Measurements from ENCODE around the gene ATR.
"Not testable (repeated sequence)": the region's sequence is repeated elsewhere in the genome, so short reads cannot be mapped to it uniquely, and the experiment has no call there.

Gene ATR

DNA sequence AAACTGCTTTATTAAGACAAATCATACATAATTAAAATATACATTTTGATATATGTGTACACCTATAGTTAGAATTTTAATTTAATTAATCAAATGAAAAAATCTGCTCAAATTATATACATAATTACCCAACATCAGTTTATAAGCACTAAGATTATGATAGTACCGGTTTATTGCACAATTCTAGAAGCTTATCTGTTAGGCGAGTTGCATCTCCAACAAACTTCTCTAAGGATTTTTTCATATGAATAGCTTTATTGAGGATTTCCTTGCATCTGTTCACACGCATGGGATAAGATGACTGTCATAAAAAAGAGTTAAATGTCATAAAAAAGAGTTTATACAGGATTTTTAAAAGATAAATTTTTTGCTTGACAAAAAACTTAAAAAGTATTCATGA lies 110.8 kb downstream of the ATR start:
- no peak for DNase-seq
- Mint-ChIP-seq H3K36me3 (ENCODE audit: low read depth) (peaks cover 63% of the 10 kb centered on the region), H3K27me3 (no peaks in the 10 kb centered on the region), H3K27ac (no peak overlapping the region), H3K9me3 (no peaks in the 10 kb centered on the region), H3K4me3 (no peak overlapping the region), H3K4me1 (ENCODE audit: low read depth) (no peaks in the 10 kb centered on the region)

DNA sequence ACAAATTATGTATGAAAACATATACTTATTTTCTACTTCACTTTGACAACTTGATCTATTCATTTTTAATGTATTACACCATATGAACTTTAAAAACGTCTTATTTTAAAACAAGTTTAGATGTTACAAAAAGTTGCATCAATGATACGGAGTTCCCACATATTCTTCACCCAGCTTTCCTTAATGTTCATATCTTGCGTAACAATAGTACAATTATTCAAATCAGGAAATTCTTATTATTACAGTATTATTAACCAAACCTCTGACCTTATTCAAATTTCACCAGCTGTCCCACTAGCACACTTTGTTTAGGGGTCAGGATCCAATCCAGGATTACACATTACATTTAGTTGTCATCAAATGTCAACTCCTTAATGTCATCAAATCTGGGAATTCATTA lies 117.8 kb downstream of the ATR start:
- Mint-ChIP-seq H3K27ac (no peak overlapping the region), H3K27me3 (no peaks in the 10 kb centered on the region), H3K9me3 (no peaks in the 10 kb centered on the region), H3K4me1 (ENCODE audit: low read depth) (no peaks in the 10 kb centered on the region), H3K4me3 (no peak overlapping the region), H3K36me3 (ENCODE audit: low read depth) (peaks cover 79% of the 10 kb centered on the region)
- DNase-seq: no peak

DNA sequence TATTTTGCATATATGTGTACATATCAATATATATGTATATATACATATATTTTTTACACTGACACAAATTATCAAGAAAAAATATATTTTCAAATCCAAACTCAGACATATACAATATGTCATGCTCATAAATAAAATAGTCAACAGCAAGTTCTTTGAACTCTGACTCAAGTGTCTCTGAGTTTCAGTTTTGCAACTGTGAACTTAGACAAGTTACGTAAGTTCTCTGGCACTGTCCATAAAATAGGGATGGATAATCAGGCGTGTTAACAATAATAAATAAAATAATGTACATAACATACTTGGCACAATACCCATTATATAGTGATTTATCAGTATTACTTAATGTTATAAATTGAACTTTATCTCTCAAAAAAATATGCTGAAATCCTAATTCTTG lies 118.6 kb downstream of the ATR start:
- H3K4me3 Mint-ChIP-seq: no peak overlapping the region
- H3K36me3 Mint-ChIP-seq (ENCODE audit: low read depth): peaks cover 78% of the 10 kb centered on the region
- H3K27me3 Mint-ChIP-seq: no peaks in the 10 kb centered on the region
- no peak overlapping the region for H3K27ac Mint-ChIP-seq
- DNase-seq: no peak
- H3K4me1 Mint-ChIP-seq (ENCODE audit: low read depth): no peaks in the 10 kb centered on the region
- no peaks in the 10 kb centered on the region for H3K9me3 Mint-ChIP-seq

DNA sequence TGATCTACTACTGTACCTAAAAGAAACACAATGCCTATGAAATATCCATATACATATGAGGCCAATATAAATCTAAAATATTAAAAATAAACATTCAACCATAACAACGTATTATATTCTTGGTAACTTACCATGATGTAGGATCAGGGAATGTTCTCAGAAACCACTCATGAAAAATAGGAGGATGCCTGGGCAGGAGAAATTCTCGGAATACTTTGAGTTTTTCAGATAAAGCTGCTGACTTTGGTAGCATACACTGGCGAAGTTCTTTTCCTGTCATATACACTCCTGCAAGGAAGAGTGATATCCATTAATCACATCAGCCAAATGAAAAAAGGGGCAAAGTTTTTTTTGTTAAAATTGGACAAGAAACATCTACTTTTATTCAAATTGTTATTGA lies 119.4 kb downstream of the ATR start:
- DNase-seq: no peak
- H3K9me3 Mint-ChIP-seq: no peaks in the 10 kb centered on the region
- H3K27me3 Mint-ChIP-seq: no peaks in the 10 kb centered on the region
- no peak overlapping the region for H3K4me3 Mint-ChIP-seq
- H3K4me1 Mint-ChIP-seq (ENCODE audit: low read depth): no peaks in the 10 kb centered on the region
- no peak overlapping the region for H3K27ac Mint-ChIP-seq
- peaks cover 77% of the 10 kb centered on the region for H3K36me3 Mint-ChIP-seq (ENCODE audit: low read depth)

DNA sequence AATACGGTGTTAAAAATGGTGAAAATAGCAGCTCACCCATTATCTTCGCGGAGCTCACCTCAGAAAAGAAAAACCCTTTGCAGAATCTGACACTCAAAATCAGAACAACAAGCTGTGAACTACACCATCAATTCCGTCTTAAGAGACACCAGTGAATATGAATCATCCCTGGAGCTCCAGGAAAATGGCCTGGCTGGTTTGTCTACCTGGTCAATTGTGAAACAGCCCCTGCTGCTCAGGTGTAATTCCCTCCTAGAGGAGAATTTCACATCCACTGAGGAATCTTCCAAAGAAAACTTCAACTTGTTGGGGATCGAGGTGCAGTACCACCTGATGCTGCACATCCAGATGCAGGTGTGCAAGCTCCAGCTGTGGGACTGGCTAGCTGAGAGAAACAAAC lies 127.7 kb downstream of the ATR start:
- no peak overlapping the region for H3K4me3 Mint-ChIP-seq
- no peak for DNase-seq
- H3K9me3 Mint-ChIP-seq: no peaks in the 10 kb centered on the region
- no peaks in the 10 kb centered on the region for H3K27me3 Mint-ChIP-seq
- peaks cover 87% of the 10 kb centered on the region for H3K36me3 Mint-ChIP-seq (ENCODE audit: low read depth)
- H3K4me1 Mint-ChIP-seq (ENCODE audit: low read depth): peaks cover 14% of the 10 kb centered on the region
- no peak overlapping the region for H3K27ac Mint-ChIP-seq

DNA sequence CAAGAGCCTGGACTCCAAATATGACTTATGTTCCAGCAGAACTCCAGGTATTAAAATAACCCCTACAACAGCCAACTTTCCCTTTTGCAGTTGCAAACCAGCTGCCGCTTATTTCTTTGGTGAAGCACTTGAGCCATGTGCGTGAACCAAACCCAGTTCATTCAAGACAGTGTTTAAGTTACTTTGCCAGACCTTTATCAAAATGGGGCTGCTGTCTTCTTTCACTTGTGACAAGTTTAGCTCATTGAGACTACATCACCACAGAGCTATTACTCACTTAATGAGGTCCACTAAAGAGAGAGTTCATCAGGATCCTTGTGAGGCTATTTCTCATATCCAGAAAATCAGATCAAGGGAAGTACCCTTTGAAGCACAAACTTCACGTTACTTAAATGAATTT lies 128.3 kb downstream of the ATR start:
- H3K36me3 Mint-ChIP-seq (ENCODE audit: low read depth): peaks cover 83% of the 10 kb centered on the region

DNA sequence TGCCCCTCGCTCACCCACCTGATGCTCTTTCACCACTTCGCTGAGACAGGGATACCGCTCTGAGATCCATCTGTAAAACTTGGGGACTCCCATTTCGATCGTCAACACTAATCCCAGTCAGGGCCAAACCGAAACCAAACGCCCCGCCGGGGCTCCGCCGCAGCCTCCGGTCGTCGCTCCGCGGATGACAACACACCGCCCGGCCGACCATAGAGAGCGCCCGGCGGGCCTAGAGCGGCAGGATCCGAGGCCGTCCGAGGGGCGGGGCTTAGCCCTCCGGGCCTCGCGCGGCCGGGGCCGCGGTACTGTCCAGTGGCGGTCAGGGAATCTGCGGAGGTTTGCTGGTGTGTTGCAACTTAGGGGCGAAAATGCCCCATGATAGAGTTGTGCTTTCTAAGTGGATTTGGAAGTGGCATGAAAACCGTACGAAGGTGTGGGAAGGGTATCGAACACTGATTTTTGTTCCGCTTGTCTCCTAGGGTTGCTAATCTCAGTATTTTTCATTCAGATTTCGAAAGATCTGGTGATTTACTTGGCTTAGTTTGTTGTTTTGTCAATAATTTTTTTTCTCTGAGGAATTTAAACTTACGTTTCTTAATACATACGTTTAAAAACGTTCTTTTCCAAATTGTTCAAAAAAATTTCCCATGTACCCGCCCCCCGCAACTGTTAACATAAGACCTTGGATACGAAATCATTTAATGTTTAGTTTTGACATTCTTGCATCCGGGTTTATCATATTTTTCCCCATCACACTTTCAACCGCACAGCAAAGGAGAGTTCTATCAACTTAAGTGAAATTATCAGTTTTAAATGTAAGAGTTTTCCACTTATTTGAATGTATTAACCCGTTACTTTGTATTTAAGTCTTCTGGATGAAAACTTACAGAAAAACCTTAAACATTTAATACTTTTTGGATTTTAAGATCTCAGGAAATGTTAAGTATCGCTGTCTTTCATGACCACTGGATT lies 130.4 kb downstream of the ATR start, which contains the start of gene XRN1:
Gene XRN1 (minus strand): TSS at position 186 of the 972 bp plus-strand sequence. CDS start 93 bp downstream, at position 93.
- Mint-ChIP-seq H3K4me3 (peak within 1 kb of the TSS; percentile 100), H3K27ac (peak within 1 kb of the TSS; percentile 100), H3K27me3 (no peaks in the 10 kb centered on the region), H3K9me3 (no peaks in the 10 kb centered on the region), H3K4me1 (ENCODE audit: low read depth) (peaks cover 40% of the 10 kb centered on the region), H3K36me3 (ENCODE audit: low read depth) (peaks cover 77% of the 10 kb centered on the region)
- peak; percentile 97 for DNase-seq

More for the DNA sequence above, 128.3 kb downstream of the ATR start:
- H3K4me3 Mint-ChIP-seq: no peak overlapping the region
- no peaks in the 10 kb centered on the region for H3K27me3 Mint-ChIP-seq
- no peaks in the 10 kb centered on the region for H3K9me3 Mint-ChIP-seq
- DNase-seq: no peak
- peak overlapping the region; percentile 11 for H3K27ac Mint-ChIP-seq
- peaks cover 21% of the 10 kb centered on the region for H3K4me1 Mint-ChIP-seq (ENCODE audit: low read depth)

DNA sequence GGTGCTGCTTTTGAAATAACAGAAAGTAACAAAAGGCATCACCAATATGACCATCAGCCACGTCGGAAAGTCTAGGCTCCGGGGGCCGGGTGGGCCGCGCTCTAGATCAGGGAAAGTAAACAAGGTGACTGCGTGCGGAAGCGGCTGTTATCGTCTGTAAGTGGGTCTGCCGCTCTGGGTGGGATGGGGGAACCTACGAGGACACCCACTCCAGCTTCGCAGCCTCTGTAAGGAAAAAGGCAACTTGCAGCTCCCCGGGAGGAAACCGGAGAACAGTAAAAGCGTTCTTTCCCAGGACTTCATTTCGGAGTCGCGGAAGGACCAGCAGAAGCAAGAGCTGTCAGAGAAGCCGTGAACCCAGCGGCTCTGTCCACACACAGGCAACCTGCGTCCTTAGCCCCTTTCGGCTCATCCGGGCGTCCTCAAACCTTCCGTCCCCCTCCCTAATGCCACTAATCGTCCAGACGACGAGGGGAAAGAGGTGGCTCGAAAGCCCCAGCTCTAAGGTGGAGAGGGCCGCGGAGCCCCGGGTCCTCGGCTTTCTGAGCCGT lies 131.2 kb downstream of the ATR start:
- no peak for DNase-seq
- peaks cover 44% of the 10 kb centered on the region for H3K4me1 Mint-ChIP-seq (ENCODE audit: low read depth)
- H3K36me3 Mint-ChIP-seq (ENCODE audit: low read depth): peaks cover 73% of the 10 kb centered on the region
- H3K27ac Mint-ChIP-seq: peak overlapping the region; percentile 100
- no peaks in the 10 kb centered on the region for H3K9me3 Mint-ChIP-seq
- no peaks in the 10 kb centered on the region for H3K27me3 Mint-ChIP-seq
- H3K4me3 Mint-ChIP-seq: peak overlapping the region; percentile 100

DNA sequence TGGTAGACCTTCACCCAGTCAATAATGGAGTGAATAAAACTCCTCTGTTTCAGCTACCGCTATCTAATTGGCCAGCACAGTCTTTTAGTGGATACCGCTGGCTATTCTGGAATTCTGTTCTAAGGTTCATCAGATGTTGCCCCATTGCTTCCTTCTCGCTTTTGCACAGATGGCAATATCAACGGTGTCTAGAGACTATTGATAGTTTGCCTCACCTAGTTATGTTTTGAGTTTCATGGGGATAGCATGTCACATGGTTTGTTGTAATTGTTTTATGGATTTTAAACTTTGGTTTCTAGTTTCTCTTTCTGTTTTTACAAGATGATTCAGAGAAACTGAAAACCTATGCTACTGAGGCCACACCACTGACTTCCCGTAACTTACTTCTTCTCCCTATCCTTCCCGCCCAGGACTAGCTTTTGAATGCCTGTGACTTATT lies 132.7 kb downstream of the ATR start:
- Mint-ChIP-seq H3K27me3 (no peaks in the 10 kb centered on the region), H3K4me3 (peak overlapping the region; percentile 100), H3K4me1 (ENCODE audit: low read depth) (peaks cover 56% of the 10 kb centered on the region), H3K27ac (peak overlapping the region; percentile 100), H3K9me3 (no peaks in the 10 kb centered on the region), H3K36me3 (ENCODE audit: low read depth) (peaks cover 62% of the 10 kb centered on the region)
- DNase-seq: no peak

DNA sequence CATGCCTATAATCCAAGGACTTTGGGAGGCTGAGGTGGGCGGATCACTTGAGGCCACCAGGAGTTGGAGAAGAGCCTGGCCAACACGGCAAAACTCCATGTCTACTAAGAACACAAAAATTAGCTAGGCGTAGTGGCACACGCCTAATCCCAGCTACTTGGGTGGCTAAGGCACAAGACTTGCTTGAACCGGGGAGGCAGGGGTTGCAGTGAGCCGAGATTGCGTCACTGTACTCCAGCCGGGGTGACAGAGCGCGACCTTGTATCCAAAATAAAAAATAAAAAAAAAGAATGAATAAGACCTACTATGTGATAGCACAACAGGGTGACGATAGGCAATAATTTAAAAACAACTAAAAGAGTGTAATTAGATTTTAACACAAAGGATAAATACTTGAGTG lies 134.2 kb downstream of the ATR start:
- Mint-ChIP-seq H3K4me3 (no peak overlapping the region), H3K36me3 (ENCODE audit: low read depth) (peaks cover 49% of the 10 kb centered on the region), H3K4me1 (ENCODE audit: low read depth) (peaks cover 67% of the 10 kb centered on the region), H3K27me3 (no peaks in the 10 kb centered on the region), H3K27ac (no peak overlapping the region), H3K9me3 (no peaks in the 10 kb centered on the region)
- DNase-seq: no peak

DNA sequence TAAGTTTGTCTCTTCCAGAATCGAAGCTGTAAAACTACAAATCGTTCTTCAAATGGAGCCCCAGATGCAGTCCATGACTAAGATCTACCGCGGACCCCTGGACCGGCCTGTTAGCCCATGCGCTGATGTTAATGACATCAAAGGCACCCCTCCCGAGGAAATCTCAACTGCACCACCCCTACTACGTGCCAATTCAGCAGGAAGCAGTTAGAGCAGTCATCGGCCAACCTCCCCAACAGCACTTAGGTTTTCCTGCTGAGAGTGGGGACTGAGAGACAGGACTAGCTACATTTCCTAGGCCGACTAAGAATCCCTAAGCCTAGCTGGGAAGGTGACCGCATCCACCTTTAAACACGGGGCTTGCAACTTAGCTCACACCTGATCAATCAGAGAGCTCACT lies 135.5 kb downstream of the ATR start:
- not testable (repeated sequence) for H3K9me3 Mint-ChIP-seq, H3K27me3 Mint-ChIP-seq, H3K4me3 Mint-ChIP-seq, DNase-seq
- Mint-ChIP-seq H3K27ac (peak overlapping the region; percentile 82), H3K36me3 (ENCODE audit: low read depth) (peaks cover 49% of the 10 kb centered on the region), H3K4me1 (ENCODE audit: low read depth) (peaks cover 70% of the 10 kb centered on the region)

DNA sequence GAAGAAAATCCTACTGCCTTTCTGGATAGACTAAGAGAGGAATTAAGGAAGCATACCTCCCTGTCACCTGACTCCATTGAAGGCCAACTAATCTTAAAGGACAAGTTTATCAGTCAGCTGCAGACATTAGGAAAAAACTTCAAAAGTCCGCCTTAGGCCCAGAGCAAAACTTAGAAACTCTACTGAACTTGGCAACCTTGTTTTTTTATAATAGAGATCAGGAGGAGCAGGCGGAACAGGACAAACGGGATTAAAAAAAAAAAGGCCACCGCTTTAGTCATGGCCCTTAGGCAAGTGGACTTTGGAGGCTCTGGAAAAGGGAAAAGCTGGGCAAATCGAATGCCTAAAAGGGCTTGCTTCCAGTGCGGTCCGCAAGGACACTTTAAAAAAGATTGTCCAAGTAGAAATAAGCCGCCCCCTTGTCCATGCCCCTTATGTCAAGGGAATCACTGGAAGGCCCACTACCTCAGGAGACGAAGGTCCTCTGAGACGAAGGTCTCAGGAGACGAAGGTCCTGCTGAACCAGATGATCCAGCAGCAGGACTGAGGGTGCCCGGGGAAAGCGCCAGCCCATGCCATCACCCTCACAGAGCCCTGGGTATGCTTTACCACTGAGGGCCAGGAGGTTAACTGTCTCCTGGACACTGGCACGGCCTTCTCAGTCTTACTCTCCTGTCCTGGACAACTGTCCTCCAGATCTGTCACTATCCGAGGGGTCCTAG lies 138.9 kb downstream of the ATR start:
- not testable (repeated sequence) for H3K4me3 Mint-ChIP-seq, DNase-seq, H3K9me3 Mint-ChIP-seq, H3K27me3 Mint-ChIP-seq
- H3K36me3 Mint-ChIP-seq (ENCODE audit: low read depth): peaks cover 41% of the 10 kb centered on the region
- H3K4me1 Mint-ChIP-seq (ENCODE audit: low read depth): peaks cover 67% of the 10 kb centered on the region
- peak overlapping the region; percentile 5 for H3K27ac Mint-ChIP-seq

DNA sequence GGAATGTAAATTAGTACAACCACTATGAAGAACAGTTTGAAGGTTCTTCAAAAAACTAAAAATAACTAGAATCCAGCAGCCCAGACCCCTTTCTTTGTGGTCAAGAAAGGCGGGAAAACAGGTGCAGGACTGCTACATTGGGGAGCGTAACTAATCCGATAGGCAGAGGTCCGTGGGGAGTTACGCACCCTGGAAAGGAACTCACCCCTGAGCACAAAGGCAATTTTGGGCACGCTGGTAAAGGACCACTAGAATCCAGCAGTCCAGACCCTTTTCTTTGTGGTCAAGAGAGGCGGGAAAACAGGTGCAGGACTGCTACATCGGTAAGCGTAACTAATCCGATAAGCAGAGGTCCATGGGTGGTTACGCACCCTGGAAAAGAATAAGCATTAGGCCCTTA lies 140.4 kb downstream of the ATR start:
- not testable (repeated sequence) for DNase-seq, H3K27me3 Mint-ChIP-seq, H3K9me3 Mint-ChIP-seq, H3K4me3 Mint-ChIP-seq, H3K27ac Mint-ChIP-seq
- H3K4me1 Mint-ChIP-seq (ENCODE audit: low read depth): peaks cover 55% of the 10 kb centered on the region
- peaks cover 38% of the 10 kb centered on the region for H3K36me3 Mint-ChIP-seq (ENCODE audit: low read depth)

DNA sequence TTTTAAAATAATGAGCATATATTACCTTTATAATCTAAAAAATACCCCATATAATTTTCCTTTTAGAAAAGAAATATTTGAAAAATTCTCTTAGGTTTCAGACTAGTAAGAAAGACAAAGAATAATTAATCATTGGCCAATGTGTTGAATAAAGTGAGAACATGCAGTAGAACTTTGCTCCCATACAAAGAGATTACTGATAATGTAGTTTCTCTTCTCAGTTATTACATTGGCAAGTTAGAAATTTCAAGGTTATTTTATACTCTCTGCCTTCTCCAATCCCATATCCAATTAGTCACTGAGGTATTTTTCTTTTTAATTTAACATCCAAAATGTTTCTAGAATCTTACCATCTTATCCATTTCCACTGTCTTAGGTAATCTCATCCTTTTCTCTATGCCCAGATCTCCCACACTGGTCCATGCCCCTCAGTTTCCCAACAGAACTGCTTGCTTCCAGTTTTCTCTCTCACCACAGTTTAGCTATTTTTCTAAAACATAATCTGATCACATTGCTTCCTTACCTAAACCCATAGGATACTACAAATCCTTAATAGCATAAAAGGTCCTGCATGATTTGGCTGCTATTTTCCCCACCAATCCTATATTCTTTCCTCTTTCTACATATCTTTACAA lies 141.5 kb downstream of the ATR start:
- H3K27me3 Mint-ChIP-seq: no peaks in the 10 kb centered on the region
- no peak overlapping the region for H3K4me3 Mint-ChIP-seq
- peak overlapping the region; percentile 3 for H3K27ac Mint-ChIP-seq
- no peaks in the 10 kb centered on the region for H3K9me3 Mint-ChIP-seq
- H3K4me1 Mint-ChIP-seq (ENCODE audit: low read depth): peaks cover 51% of the 10 kb centered on the region
- no peak for DNase-seq
- peaks cover 39% of the 10 kb centered on the region for H3K36me3 Mint-ChIP-seq (ENCODE audit: low read depth)

Measured in activated T-cell treated with anti-CD3 and anti-CD28 coated beads, Interleukin-2, amount 50 U/mL, for 24 hours (primary cell).